GM12872 (cell line): ENCODE results near the gene ATP6V1F.

Experiments used
- CTCF ChIP-seq: IDR thresholded peaks from 3 replicates; pipeline ENCODE4 v1.5.1; 2011; ENCODE audit warnings: low read depth, mild to moderate bottlenecking, low read length, moderate library complexity; ENCODE audit not compliant: insufficient read depth

ATP6V1F gene

GRCh38 chr7:128827248-128827958, 35.3 kb upstream of the ATP6V1F start:
- no peak for TF ChIP-seq CTCF

GRCh38 chr7:128827971-128828711, 34.5 kb upstream of the ATP6V1F start:
- no peak for TF ChIP-seq CTCF

DNA sequence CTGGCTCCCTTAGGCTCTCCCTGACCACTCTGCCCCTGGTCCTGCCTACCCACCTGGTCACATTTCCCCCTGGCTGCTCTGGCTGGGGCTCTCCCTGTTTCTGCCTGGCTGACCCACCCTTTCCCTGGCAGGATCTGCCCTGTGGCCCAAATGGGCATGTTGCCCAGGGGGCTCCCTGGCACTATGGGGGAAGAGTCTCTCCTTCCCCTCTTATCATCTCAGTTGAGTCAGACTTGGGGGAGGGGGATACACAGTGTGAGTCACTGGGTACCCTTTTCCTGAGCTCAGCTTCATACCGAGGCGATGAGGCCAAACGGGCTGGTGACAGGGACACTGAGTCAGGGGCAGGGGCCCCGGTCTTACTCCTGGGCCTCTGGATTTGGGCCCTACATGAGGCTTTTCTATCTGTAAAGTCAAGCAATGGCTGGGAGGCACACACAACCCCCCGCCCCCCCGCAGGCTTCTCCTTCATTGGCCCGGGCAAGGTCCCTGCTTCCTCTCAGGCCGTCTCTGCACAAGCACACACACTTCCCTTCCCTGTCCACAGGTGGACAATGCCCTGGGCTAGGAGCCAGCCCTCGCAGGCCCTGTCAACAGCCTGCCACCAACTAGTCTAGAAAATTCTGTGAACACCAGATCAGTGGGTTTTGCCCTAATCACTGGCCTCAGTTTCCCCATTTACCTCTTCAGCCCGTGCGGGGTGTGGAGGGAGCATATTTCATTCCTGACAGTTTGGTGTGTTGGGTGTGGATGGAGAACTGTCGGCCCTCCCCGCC, 33.1 kb upstream of the ATP6V1F start:
- no peak for TF ChIP-seq CTCF

DNA sequence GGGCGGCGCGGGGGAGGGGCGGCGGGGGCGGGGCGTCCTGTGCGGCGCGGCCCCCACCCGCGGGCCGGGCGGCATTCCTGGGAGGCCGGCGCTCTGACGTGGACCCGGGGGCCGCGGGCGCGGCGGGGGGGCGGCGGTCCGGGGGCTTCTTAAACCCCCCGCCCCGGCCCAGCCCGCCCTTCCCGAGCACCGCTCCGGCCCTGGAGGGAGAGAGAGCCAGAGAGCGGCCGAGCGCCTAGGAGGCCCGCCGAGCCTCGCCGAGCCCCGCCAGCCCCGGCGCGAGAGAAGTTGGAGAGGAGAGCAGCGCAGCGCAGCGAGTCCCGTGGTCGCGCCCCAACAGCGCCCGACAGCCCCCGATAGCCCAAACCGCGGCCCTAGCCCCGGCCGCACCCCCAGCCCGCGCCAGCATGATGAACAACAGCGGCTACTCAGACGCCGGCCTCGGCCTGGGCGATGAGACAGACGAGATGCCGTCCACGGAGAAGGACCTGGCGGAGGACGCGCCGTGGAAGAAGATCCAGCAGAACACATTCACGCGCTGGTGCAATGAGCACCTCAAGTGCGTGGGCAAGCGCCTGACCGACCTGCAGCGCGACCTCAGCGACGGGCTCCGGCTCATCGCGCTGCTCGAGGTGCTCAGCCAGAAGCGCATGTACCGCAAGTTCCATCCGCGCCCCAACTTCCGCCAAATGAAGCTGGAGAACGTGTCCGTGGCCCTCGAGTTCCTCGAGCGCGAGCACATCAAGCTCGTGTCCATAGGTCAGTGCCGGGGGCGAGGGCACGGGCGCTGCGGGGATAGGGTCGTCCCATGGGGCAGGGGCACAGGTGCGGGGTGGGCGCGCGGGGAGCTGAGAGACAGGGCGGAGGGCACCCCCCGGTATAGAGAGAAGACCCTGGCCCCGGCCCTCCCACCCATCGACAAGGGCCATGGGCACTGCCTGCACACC, 32.2 kb upstream of the ATP6V1F start, which contains the start of gene FLNC:
Gene FLNC, plus strand, starts transcription at position 176 of the 947 bp plus-strand sequence. Its CDS starts 232 bp downstream, at position 408.
- TF ChIP-seq CTCF = no peak

- TF ChIP-seq CTCF = no peak
These were observed 31.3 kb upstream of the ATP6V1F start for GRCh38 chr7:128831178-128831993.

GRCh38 chr7:128831994-128832879, 30.4 kb upstream of the ATP6V1F start:
- TF ChIP-seq CTCF = no peak
